HAP-1 (cell line): ENCODE results near the gene ZNF821.
"Not testable (repeated sequence)": the region's sequence is repeated elsewhere in the genome, so short reads cannot be mapped to it uniquely, and the experiment has no call there.

ENCODE experiments used
- DNase-seq, 2 experiments: peaks; one replicate each; pipeline ENCODE4 v3.0.0-alpha.2; 2016 to 2020; ENCODE audit warnings: low spot score in 2 of 2
- H3K27me3 ChIP-seq: fragments of 250-450 bp; sonication (Bioruptor Pico); 2 replicates; pipeline ENCODE4 v1.5.1; 2020; ENCODE audit warnings: low read depth, mild to moderate bottlenecking, moderate library complexity
- H3K36me3 ChIP-seq: fragments of 250-450 bp; sonication (Bioruptor Pico); replicated peaks from 2 replicates; pipeline ENCODE4 v1.5.1; 2020; ENCODE audit warnings: mild to moderate bottlenecking
- H3K4me1 ChIP-seq: fragments of 250-450 bp; sonication (Bioruptor Pico); 2 replicates; pipeline ENCODE4 v1.5.1; 2020; ENCODE audit warnings: mild to moderate bottlenecking
- H3K4me3 ChIP-seq: fragments of 250-450 bp; sonication (Bioruptor Pico); 2 replicates; pipeline ENCODE4 v1.5.1; 2020; ENCODE audit warnings: mild to moderate bottlenecking, moderate library complexity
- H3K9me3 ChIP-seq: fragments of 250-450 bp; sonication (Bioruptor Pico); 2 replicates; pipeline ENCODE4 v1.5.1; 2020; ENCODE audit warnings: mild to moderate bottlenecking, moderate library complexity
- in situ Hi-C: fragments of 300-500 bp; cut with MboI; formaldehyde crosslinking; loops from 3 replicates; pipeline ENCODE4 v1.14.3; 2020; ENCODE audit warnings: low sequenced_read_pairs, inconsistent platforms, mixed read lengths

Gene ZNF821

DNA sequence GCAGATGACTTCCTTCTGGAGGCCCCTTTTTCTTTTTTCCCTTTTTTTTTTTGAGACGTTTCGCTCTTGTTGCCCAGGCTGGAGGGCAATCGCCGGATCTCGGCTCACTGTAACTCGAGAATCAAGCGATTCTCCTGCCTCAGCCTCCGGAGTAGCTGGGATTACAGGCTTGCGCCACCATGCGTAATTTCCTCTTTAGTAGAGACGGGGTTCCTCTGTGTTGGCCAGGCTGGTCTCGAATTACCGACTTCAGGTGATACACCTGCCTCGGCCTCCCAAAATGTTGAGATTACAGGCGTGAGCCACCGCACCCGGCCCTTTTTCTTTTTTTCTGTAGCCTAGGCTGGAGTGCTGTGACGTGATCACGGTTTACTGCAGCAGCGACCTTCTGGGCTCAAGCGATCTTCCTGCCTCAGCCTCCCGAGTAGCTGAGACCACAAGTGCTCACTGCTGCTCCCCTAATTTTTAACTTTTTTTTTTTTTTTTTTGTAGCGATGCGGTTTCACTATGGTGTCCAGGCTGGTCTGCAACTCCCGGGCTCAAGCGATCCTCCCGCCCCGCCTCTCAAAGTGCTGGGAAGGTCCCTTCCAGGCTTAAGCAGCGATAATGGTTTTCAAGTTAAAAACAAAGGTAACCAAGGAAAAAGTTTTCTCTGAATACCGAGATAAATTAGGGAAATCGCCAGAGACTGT, 10.4 kb upstream of the ZNF821 start:
- H3K4me3 ChIP-seq = peak overlapping the region; percentile 76
- peak in 1 of 2 experiments; percentile 61 for DNase-seq
- in situ Hi-C loops = loop anchor here (5.0 kb wide), 1 partner anchor 87 kb away; the partner anchor contains the start of gene AP1G1

DNA sequence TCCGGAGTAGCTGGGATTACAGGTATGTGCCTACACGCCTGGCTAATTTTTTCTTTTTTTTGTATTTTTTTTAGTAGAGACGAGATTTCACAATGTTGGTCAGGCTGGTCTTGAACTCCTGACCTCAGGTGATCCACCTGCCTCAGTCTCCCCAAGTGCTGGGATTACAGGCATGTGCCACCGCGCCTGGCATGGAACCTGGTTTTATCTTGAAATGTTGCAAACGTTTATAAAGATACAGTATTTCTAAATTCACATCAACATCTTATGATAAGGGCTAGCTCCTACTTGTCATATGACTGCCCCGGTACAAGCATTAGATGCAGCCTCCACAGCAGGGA, 9.9 kb upstream of the ZNF821 start:
- peak overlapping the region; percentile 76 for H3K4me3 ChIP-seq
- in situ Hi-C loops = loop anchor here (5.0 kb wide), 1 partner anchor 87 kb away; the partner anchor contains the start of gene AP1G1

More for the DNA sequence above, 10.4 kb upstream of the ZNF821 start:
- H3K4me1 ChIP-seq = peaks cover 8% of the 10 kb centered on the region
- H3K36me3 ChIP-seq = peaks cover 10% of the 10 kb centered on the region
- H3K9me3 ChIP-seq = no peaks in the 10 kb centered on the region
- H3K27me3 ChIP-seq = no peaks in the 10 kb centered on the region

DNA sequence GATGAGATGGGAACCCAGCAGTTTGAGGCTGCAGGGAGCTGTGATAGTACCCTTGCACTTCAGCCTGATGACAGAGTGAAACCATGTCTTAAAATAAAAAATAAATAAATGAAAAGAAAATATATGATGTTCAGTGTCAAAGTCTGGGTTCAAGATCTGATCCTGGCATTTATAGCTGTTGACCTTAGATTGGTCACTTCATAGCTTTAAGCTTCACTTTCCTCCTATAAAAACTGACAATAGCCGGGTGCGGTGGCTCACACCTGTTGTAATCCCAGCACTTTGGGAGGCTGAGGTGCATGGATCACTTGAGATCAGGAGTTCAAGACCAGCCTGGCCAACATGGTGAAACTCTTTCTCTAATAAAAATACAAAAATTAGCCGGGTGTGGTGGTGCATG, 5.2 kb upstream of the ZNF821 start:
- no peak overlapping the region for H3K4me3 ChIP-seq
- DNase-seq = no peak
- H3K27me3 ChIP-seq = no peaks in the 10 kb centered on the region
- in situ Hi-C loops = no loop called here
- H3K9me3 ChIP-seq = no peaks in the 10 kb centered on the region
- H3K4me1 ChIP-seq = peaks cover 5% of the 10 kb centered on the region
- H3K36me3 ChIP-seq = no peaks in the 10 kb centered on the region

More for the DNA sequence above, 9.9 kb upstream of the ZNF821 start:
- Histone ChIP-seq H3K27me3 (no peaks in the 10 kb centered on the region), H3K4me1 (peaks cover 8% of the 10 kb centered on the region), H3K36me3 (peaks cover 10% of the 10 kb centered on the region), H3K9me3 (no peaks in the 10 kb centered on the region)
- no peak for DNase-seq

DNA sequence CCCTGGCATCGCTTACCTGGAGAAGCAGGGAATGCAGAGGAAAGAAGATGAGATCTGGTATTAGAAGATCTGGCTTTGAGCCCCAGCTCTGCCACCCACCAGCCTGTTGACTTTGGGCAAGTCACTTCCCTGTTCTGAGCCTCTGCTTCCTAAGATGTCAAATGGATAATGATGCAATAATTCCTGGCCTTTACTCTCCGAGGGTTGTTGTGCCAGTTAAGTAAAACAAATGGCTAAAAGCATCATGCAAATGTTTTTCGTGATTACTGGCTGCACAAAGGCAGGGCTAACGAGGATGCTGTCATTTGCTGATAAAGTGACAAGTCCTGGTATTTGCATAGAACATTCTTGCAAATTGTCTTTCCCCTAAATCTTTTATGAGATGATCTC, 1.3 kb upstream of the ZNF821 start:
- no peaks in the 10 kb centered on the region for H3K9me3 ChIP-seq

DNA sequence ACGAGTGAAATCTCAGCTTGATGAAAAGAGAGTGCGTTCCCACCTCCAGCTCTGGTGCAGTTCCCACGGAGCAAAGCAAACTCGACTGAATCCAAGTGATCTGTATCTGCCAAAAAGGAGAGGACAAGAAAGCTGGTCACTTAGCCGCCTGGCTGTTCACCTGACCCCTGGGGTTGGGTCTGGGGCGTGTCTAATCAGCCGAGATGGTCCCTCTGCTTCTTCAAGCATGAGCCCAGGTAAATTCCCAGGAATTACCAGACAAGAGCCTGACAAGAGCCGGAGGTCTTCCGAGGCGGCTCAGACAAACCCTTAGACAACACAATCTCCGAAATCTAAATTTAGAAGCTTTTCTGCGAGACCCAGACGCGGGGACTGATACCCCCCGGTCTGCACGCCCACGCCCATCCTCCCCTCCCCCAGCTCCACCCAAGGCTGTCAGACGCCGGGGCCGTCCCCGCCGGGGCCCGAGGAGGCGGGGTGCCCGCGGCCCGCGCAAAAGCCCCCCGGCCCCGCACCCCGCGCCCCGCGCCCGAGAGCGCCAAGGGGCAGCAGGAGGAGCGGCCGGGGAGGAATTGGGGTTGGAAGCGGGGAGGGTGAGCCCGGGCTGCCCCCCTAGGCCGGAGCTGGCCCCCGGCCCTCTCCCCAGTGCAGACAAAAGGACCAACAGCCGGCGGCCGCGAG, 674 bp downstream of the ZNF821 start:
- in situ Hi-C loops = no loop called here
- DNase-seq = peak; percentile 17 to 69
- Histone ChIP-seq H3K36me3 (peaks cover 29% of the 10 kb centered on the region), H3K9me3 (no peaks in the 10 kb centered on the region), H3K4me1 (no peaks in the 10 kb centered on the region; the same call in 1 of the 2 replicates), H3K27me3 (no peaks in the 10 kb centered on the region), H3K4me3 (peak overlapping the region; percentile 62)

More for the DNA sequence above, 1.3 kb upstream of the ZNF821 start:
- H3K36me3 ChIP-seq = peaks cover 17% of the 10 kb centered on the region
- H3K4me1 ChIP-seq = no peaks in the 10 kb centered on the region; the same call in 1 of the 2 replicates
- in situ Hi-C loops = no loop called here
- no peak overlapping the region for H3K4me3 ChIP-seq
- no peaks in the 10 kb centered on the region for H3K27me3 ChIP-seq
- DNase-seq = no peak

DNA sequence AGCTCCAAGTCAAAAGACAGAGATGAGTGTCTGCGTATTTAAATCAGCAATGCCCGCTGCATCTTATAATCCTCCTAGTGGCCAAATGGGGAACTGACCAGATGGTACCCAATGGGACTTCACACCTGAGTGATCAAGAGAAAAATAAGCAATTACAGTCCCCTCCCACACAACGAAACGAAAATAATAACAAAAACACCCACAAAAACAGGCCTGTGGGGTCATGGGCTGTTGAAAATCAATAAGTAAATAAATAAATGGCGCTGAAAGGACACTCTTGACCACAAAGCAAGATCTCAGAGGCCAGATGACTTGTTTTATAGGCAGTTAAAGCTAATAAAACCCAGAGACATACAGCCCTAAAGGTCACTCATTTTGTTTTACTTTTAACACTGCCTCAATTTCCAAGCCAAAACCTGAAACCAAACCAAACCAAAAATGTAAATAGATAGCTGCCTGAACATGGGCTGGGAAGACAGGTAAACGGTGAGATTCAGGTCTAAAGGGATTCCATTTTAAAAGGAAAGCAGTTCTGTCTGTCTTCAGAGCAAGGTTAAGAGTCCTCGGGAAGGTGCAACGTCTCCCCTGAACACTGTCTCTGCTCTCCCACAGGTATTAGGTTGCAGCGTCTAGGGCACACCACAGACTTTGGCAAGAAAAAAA, 1.3 kb downstream of the ZNF821 start:
- in situ Hi-C loops = no loop called here
- Histone ChIP-seq H3K9me3 (no peaks in the 10 kb centered on the region), H3K4me1 (no peaks in the 10 kb centered on the region; the same call in 1 of the 2 replicates), H3K36me3 (peaks cover 30% of the 10 kb centered on the region), H3K27me3 (no peaks in the 10 kb centered on the region), H3K4me3 (peak overlapping the region; percentile 62)
- peak; percentile 45 to 87 for DNase-seq

DNA sequence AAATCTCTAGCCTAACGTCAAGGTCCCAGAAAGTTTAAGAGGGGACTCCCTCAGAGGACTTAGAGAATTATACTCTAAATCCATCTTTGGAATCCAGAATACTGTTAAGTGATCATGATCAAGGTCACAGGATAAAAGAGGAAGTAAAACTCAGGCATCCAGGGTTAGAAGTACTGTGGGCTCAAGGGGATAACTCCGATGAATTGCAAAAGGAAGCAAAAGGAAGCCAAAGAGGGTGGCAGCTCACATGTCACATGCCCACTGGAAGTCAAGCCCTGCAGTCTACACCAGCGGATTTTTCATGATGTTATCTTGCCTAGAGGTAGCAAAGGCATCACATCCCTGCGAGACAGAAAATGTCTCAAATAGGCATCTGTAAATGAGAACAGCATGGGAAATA, 3.8 kb downstream of the ZNF821 start:
- Histone ChIP-seq H3K36me3 (peaks cover 37% of the 10 kb centered on the region), H3K4me3 (no peak overlapping the region), H3K4me1 (no peaks in the 10 kb centered on the region; the same call in 1 of the 2 replicates), H3K27me3 (no peaks in the 10 kb centered on the region), H3K9me3 (no peaks in the 10 kb centered on the region)
- in situ Hi-C loops = no loop called here
- DNase-seq = no peak

DNA sequence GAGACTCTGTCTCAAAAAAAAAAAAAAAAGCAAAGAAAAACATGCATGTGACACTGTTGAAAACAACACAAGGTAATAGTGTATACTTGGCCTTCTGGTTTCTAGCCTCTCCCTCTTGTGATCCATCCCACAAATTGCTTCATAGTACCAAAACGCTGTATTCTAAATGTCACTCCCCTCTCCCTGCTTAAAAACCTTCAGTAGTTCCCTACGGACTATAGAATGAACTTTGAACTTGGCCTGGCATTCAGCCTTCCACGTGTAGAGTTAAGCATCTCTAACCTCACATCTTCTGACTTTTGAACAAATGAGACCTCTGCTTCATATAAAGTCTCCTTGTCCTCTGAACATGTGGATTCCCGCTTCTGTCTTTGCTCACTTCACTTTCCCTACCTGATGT, 5.1 kb downstream of the ZNF821 start:
- DNase-seq = no peak
- no peaks in the 10 kb centered on the region for H3K9me3 ChIP-seq
- peaks cover 42% of the 10 kb centered on the region for H3K36me3 ChIP-seq
- no peaks in the 10 kb centered on the region for H3K27me3 ChIP-seq
- no peak overlapping the region for H3K4me3 ChIP-seq
- in situ Hi-C loops = no loop called here
- H3K4me1 ChIP-seq = no peaks in the 10 kb centered on the region; the same call in 1 of the 2 replicates

DNA sequence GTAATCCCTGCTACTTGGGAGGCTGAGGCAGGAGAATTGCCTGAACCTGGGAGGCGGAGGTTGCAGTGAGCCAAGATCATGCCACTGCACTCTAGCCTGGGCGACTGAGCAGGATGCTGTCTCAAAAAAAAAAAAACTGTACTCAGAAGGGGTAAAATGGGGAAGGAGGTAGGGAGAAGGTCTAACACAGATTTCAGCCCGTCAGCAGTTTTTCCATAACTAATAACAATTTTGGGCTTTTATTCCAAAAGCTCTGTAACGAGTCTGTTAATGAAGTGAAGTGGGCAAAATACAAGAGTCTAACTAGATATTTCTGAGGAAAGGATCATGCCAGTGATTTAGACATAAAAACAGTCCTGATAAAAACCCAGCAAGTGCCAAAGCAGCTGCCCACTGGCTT, 10.8 kb downstream of the ZNF821 start:
- in situ Hi-C loops = no loop called here
- no peaks in the 10 kb centered on the region for H3K9me3 ChIP-seq
- H3K4me3 ChIP-seq = no peak overlapping the region
- H3K36me3 ChIP-seq = peaks cover 16% of the 10 kb centered on the region
- no peak for DNase-seq
- no peaks in the 10 kb centered on the region for H3K27me3 ChIP-seq
- no peaks in the 10 kb centered on the region for H3K4me1 ChIP-seq

DNA sequence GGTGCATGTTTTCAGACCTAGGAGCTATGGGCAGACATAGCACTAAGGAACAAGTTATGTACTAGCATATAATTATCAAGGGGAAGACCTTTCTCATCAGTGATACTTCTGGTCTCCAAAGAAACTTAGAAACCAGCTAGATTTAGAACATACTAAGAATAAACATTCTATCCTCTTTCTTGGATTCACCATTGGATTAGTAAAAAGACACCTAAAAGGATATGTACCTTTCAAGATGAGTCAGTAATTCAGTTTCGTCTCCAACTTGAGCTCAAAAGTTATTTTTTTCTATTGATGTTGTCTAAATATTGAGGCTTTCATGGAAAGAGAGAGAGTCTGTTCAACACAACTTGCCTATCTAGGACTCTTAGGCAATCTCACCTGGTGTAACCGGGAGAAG, 13.2 kb downstream of the ZNF821 start:
- DNase-seq = no peak
- peaks cover 23% of the 10 kb centered on the region for H3K36me3 ChIP-seq
- H3K4me1 ChIP-seq = no peaks in the 10 kb centered on the region
- no peak overlapping the region for H3K4me3 ChIP-seq
- no peaks in the 10 kb centered on the region for H3K27me3 ChIP-seq
- H3K9me3 ChIP-seq = no peaks in the 10 kb centered on the region
- in situ Hi-C loops = no loop called here

DNA sequence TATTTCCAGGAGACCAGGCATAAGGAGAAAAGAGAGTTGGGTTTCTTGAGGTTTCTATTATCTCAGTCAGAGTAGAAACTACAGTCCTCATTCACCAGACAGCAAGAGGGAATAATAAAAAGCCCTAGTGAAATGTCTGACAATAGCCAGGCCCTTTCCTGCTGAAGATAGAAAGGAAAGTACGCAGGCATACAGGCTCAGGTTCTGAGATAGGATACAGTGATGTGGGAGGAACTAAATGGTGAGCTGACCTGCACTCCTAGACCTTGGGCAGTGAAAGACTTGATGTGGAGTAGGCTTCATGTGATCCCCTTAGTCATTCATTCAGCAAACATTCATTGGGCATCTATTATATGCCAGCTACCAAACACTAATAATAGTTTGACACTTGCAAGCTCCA, 14.9 kb downstream of the ZNF821 start:
- in situ Hi-C loops = no loop called here
- Histone ChIP-seq H3K4me3 (no peak overlapping the region), H3K4me1 (no peaks in the 10 kb centered on the region), H3K9me3 (no peaks in the 10 kb centered on the region), H3K36me3 (peaks cover 31% of the 10 kb centered on the region), H3K27me3 (no peaks in the 10 kb centered on the region)
- no peak for DNase-seq

DNA sequence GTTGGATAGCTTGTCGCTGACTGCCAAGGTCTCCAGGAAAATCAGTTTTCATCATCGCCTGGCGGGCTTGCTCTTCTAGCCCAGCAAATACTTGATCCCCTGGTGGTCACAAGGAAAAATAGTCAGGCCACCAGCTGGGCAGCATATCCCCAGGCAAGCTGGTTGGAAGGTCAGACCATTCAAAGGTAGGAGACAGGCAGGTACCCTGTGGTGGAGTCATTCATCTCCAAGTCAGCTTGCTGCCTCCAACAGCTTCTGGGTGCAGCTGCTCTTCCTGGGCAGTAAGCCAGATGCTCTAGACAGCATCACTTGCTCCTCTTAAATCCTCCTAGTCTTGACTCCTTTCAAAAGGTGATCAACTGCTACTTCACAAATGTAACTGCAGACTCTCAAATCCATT, 16.0 kb downstream of the ZNF821 start:
- H3K9me3 ChIP-seq = no peaks in the 10 kb centered on the region
- DNase-seq = no peak
- H3K4me3 ChIP-seq = no peak overlapping the region
- no peaks in the 10 kb centered on the region for H3K27me3 ChIP-seq
- peaks cover 38% of the 10 kb centered on the region for H3K36me3 ChIP-seq
- in situ Hi-C loops = no loop called here
- no peaks in the 10 kb centered on the region for H3K4me1 ChIP-seq

DNA sequence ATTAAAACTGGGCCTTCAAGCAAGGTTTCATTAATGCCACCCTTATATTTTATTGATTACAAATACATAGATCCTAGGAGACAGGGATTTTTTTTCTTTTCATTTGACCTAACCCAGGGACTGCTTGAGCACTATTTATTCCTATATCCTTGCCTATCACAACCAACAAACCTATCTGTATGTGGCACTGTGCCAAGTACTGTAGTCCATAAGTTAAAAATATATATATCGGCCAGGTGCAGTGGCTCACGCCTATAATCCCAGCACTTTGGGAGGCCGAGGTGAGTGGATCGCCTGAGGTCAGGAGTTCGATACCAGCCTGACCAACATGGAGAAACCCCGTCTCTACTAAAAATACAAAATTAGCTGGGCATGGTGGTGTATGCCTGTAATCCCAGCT, 16.8 kb downstream of the ZNF821 start:
- H3K4me1 ChIP-seq, DNase-seq, H3K4me3 ChIP-seq, H3K9me3 ChIP-seq, H3K27me3 ChIP-seq, in situ Hi-C loops: not testable (repeated sequence)
- peaks cover 39% of the 10 kb centered on the region for H3K36me3 ChIP-seq
